ENCODE measurements around the gene NOS3. TPM values are rescaled to one million over a fixed set of nuclear protein-coding genes. Genes with fewer than 3 reads are reported as not detected.

Gene NOS3
- total and polyA plus RNA-seq, 10 donors, result 11.9 to 455 (median 164) TPM

GRCh38 chr7:150997817-150998216 lies 7.0 kb downstream of the NOS3 start:
- no peak for DNase-seq
- Histone ChIP-seq H3K9me3 (no peaks in the 10 kb centered on the region), H3K27me3 (replicated peaks in 1 of 7) (peaks cover 0 to 39% (median 0%) of the 10 kb centered on the region in 7 donors), H3K36me3 (peaks cover 0 to 61% (median 7%) of the 10 kb centered on the region in 6 donors), H3K4me1 (peaks cover 8 to 76% (median 46%) of the 10 kb centered on the region in 6 donors), H3K27ac (peak overlapping the region in 5 of 8 donors; percentile 60 to 67 (median 66)), H3K4me3 (peak overlapping the region in 3 of 8 donors; percentile 0 to 78 (median 62))
- TF ChIP-seq POLR2A (IDR thresholded peaks at IDR 0.05) (no peak), POLR2AphosphoS5 (IDR thresholded peaks at IDR 0.05) (no peak)
- TF ChIP-seq, protein P1, sequence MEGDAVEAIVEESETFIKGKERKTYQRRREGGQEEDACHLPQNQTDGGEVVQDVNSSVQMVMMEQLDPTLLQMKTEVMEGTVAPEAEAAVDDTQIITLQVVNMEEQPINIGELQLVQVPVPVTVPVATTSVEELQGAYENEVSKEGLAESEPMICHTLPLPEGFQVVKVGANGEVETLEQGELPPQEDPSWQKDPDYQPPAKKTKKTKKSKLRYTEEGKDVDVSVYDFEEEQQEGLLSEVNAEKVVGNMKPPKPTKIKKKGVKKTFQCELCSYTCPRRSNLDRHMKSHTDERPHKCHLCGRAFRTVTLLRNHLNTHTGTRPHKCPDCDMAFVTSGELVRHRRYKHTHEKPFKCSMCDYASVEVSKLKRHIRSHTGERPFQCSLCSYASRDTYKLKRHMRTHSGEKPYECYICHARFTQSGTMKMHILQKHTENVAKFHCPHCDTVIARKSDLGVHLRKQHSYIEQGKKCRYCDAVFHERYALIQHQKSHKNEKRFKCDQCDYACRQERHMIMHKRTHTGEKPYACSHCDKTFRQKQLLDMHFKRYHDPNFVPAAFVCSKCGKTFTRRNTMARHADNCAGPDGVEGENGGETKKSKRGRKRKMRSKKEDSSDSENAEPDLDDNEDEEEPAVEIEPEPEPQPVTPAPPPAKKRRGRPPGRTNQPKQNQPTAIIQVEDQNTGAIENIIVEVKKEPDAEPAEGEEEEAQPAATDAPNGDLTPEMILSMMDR (IDR thresholded peaks at IDR 0.05 in 8 of 11, conservative IDR thresholded peaks at IDR 0.05 in 3 of 11), result no peak
- 63 to 84% (median 74%) methylated on average over 4 to 5 of the region's 5 CpGs for WGBS, 5 donors
- intact Hi-C loops (cut with DNase I; ENCODE audit: low total_unique reads), result no loop called here

- TF ChIP-seq POLR2AphosphoS5 (IDR thresholded peaks at IDR 0.05) (peak in 2 of 3 donors; percentile 63 to 75), POLR2A (IDR thresholded peaks at IDR 0.05) (no peak)
- H3K9me3 ChIP-seq, result no peaks in the 10 kb centered on the region
- H3K27me3 ChIP-seq (replicated peaks in 1 of 7), result peaks cover 0 to 39% (median 0%) of the 10 kb centered on the region in 7 donors
- H3K36me3 ChIP-seq, result peaks cover 0 to 66% (median 7%) of the 10 kb centered on the region in 6 donors
- no peak for DNase-seq
- intact Hi-C loops (cut with DNase I; ENCODE audit: low total_unique reads), result no loop called here
- 64 to 80% (median 69%) methylated on average over 15 to 20 of the region's 20 CpGs for WGBS, 5 donors
- peak overlapping the region in 2 of 8 donors; percentile 62 to 78 for H3K4me3 ChIP-seq
- peaks cover 8 to 71% (median 44%) of the 10 kb centered on the region in 6 donors for H3K4me1 ChIP-seq
- peak overlapping the region in 5 of 8 donors; percentile 20 to 66 (median 64) for H3K27ac ChIP-seq
Observed at GRCh38 chr7:150998341-150998740, 7.5 kb downstream of the NOS3 start.

DNA sequence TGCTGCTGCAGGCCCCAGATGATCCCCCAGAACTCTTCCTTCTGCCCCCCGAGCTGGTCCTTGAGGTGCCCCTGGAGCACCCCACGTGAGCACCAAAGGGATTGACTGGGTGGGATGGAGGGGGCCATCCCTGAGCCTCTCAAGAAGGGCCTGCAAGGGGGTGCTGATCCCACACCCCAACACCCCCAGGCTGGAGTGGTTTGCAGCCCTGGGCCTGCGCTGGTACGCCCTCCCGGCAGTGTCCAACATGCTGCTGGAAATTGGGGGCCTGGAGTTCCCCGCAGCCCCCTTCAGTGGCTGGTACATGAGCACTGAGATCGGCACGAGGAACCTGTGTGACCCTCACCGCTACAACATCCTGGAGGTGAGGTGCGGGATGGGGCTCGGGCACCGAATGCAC lies 8.2 kb downstream of the NOS3 start:
- Histone ChIP-seq H3K36me3 (peaks cover 0 to 72% (median 9%) of the 10 kb centered on the region in 6 donors), H3K27ac (peak overlapping the region in 4 of 8 donors; percentile 39 to 66 (median 65)), H3K4me3 (peak overlapping the region in 2 of 8 donors; percentile 62 to 78), H3K9me3 (no peaks in the 10 kb centered on the region), H3K27me3 (replicated peaks in 1 of 7) (peaks cover 0 to 39% (median 0%) of the 10 kb centered on the region in 7 donors), H3K4me1 (peaks cover 8 to 66% (median 43%) of the 10 kb centered on the region in 6 donors)
- 70 to 94% (median 84%) methylated on average over 4 to 12 of the region's 12 CpGs for WGBS, 5 donors
- intact Hi-C loops (cut with DNase I; ENCODE audit: low total_unique reads), result no loop called here
- TF ChIP-seq POLR2A (IDR thresholded peaks at IDR 0.05) (no peak), POLR2AphosphoS5 (IDR thresholded peaks at IDR 0.05) (no peak)
- TF ChIP-seq, protein P1 (IDR thresholded peaks at IDR 0.05 in 8 of 11, conservative IDR thresholded peaks at IDR 0.05 in 3 of 11), result no peak
- no peak for DNase-seq

DNA sequence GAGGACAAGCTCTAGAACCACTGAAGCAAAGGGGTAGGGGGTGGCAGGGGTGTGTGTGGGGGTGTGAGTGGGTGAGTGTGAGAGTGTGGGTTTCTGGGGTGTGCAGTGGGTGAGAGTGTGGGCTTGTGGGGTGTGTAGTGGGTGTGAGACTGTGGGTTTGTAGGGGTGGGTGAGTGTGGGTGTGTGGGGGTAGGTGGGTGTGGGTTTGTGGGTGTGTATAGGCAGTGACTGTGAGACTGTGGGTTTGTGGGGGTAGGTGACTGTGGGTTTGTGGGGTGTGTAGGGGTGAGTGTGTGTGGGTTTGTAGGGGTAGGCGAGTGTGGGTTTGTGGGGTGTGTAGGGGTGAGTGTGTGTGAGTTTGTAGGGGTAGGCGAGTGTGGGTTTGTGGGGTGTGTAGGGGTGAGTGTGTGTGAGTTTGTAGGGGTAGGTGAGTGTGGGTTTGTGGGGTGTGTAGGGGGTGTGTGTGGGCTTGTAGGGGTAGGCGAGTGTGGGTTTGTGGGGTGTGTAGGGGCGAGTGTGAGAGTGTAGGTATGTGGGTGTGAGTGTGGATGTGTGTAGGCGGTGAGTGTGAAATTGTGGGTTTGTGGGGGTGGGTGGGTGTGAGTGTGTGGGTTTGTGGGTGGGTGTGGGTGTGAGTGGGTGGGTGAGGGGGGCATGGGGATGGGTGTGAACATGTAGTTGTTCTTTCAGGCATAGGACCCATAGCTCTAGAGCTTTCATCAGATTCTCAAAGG lies 8.8 kb downstream of the NOS3 start:
- intact Hi-C loops (cut with DNase I; ENCODE audit: low total_unique reads), result no loop called here
- peaks cover 7 to 61% (median 40%) of the 10 kb centered on the region in 6 donors for H3K4me1 ChIP-seq
- 70 to 77% (median 70%) methylated on average over 5 of the region's 5 CpGs for WGBS, 5 donors

More for the DNA sequence above, 8.8 kb downstream of the NOS3 start:
- peak overlapping the region in 1 of 8 donors; percentile 78 for H3K4me3 ChIP-seq
- DNase-seq, result no peak
- TF ChIP-seq POLR2AphosphoS5 (IDR thresholded peaks at IDR 0.05) (no peak), POLR2A (IDR thresholded peaks at IDR 0.05) (no peak)
- TF ChIP-seq, protein P1 (IDR thresholded peaks at IDR 0.05 in 8 of 11, conservative IDR thresholded peaks at IDR 0.05 in 3 of 11), result no peak
- H3K27me3 ChIP-seq (replicated peaks in 1 of 7), result peaks cover 0 to 37% (median 0%) of the 10 kb centered on the region in 7 donors
- H3K9me3 ChIP-seq, result no peaks in the 10 kb centered on the region
- H3K27ac ChIP-seq, result peak overlapping the region in 2 of 8 donors; percentile 64 to 66
- H3K36me3 ChIP-seq, result peaks cover 0 to 78% (median 10%) of the 10 kb centered on the region in 6 donors

All from spleen (tissue), 11 donors.